SK-N-SH (cell line): Measurements from ENCODE around the gene STX18. TPM values are rescaled to one million over a fixed set of nuclear protein-coding genes. Genes with fewer than 3 reads are reported as not detected.

Experiments
- CTCF ChIA-PET: fragments of 300-600, 350-600 bp; formaldehyde crosslinking; extraction: SDS; loops from one replicate; lab custom pipeline; 2021; lab: Yijun Ruan, JAX
- POLR2A ChIA-PET: fragments of 350-600 bp; sonication (Branson Sonifier 250); formaldehyde crosslinking; extraction: SDS; loops from one replicate; lab custom pipeline; 2020; ENCODE audit warnings: antibody characterized with exemption, inconsistent platforms; lab: Yijun Ruan, JAX
- DNase-seq: peaks from one replicate; pipeline ENCODE4 v3.0.0; 2012
- H2AFZ ChIP-seq: fragments of 200-600 bp; sonication (generic); 2 replicates; pipeline ENCODE4 v1.8.1; 2016; ENCODE audit warnings: antibody characterized with exemption, mild to moderate bottlenecking, low read depth
- H3F3A ChIP-seq: fragments of 200-600 bp; sonication (generic); replicated peaks from 2 replicates; pipeline ENCODE3; 2016; ENCODE audit warnings: antibody characterized with exemption, mild to moderate bottlenecking; ENCODE audit not compliant: insufficient read depth
- H3K27ac ChIP-seq, 2 experiments: fragments of 200-500 bp in 1 of 2; fragments of 200-600 bp in 1 of 2; sonication (Bioruptor generic) in 1 of 2; sonication (generic), shearing (Covaris generic) in 1 of 2; 2 replicates each; pipeline versions ENCODE4 v1.5.1 to v1.6.1; 2014 to 2016; ENCODE audit warnings: low read depth in 2 of 2, inconsistent platforms in 1 of 2, low read length in 1 of 2, mild to moderate bottlenecking in 1 of 2, mixed read lengths in 1 of 2
- H3K27me3 ChIP-seq: fragments of 200-600 bp; sonication (generic), shearing (Covaris generic); 2 replicates; pipeline ENCODE4 v1.6.1; 2016; ENCODE audit warnings: mixed run types; ENCODE audit not compliant: insufficient read depth
- H3K36me3 ChIP-seq, 2 experiments: fragments of 200-500 bp in 1 of 2; fragments of 200-600 bp in 1 of 2; sonication (Bioruptor generic) in 1 of 2; sonication (generic) in 1 of 2; replicated peaks in 1 of 2; 2 replicates each; pipeline versions ENCODE3 to v1.5.1; 2014 to 2016; ENCODE audit warnings: low read length in 1 of 2, mild to moderate bottlenecking in 1 of 2; ENCODE audit not compliant: insufficient read depth in 2 of 2, control insufficient read depth in 1 of 2
- H3K4me1 ChIP-seq, 2 experiments: fragments of 200-500 bp in 1 of 2; fragments of 200-600 bp in 1 of 2; sonication (Bioruptor generic) in 1 of 2; sonication (generic), shearing (Covaris generic) in 1 of 2; 2 replicates each; pipeline versions ENCODE4 v1.5.1 to v1.6.1; 2014 to 2016; ENCODE audit warnings: low read depth in 1 of 2, low read length in 1 of 2, mixed run types in 1 of 2; ENCODE audit not compliant: insufficient read depth in 2 of 2, control insufficient read depth in 1 of 2
- H3K4me2 ChIP-seq: fragments of 200-600 bp; sonication (generic), shearing (Covaris generic); 2 replicates; pipeline ENCODE4 v1.6.1; 2017; ENCODE audit warnings: mixed run types
- H3K4me3 ChIP-seq, 2 experiments: fragments of 200-500 bp in 1 of 2; fragments of 200-600 bp in 1 of 2; sonication (Bioruptor generic) in 1 of 2; sonication (generic), shearing (Covaris generic) in 1 of 2; 2 replicates each; pipeline versions ENCODE4 v1.5.1 to v1.8.1; 2014 to 2016; ENCODE audit warnings: low read depth in 2 of 2, inconsistent platforms in 1 of 2, low read length in 1 of 2, mild to moderate bottlenecking in 1 of 2, mixed read lengths in 1 of 2, moderate library complexity in 1 of 2
- H3K79me2 ChIP-seq: fragments of 200-600 bp; sonication (generic); 2 replicates; pipeline ENCODE4 v1.8.1; 2017; ENCODE audit warnings: mild to moderate bottlenecking; ENCODE audit not compliant: insufficient read depth
- H3K9ac ChIP-seq: fragments of 200-600 bp; sonication (generic); 2 replicates; pipeline ENCODE4 v1.6.1; 2017; ENCODE audit warnings: mixed run types
- H3K9me2 ChIP-seq: fragments of 200-600 bp; sonication (generic); 2 replicates; pipeline ENCODE4 v1.6.1; 2017; ENCODE audit warnings: mixed run types
- H3K9me3 ChIP-seq: fragments of 200-600 bp; sonication (generic); 2 replicates; pipeline ENCODE4 v1.6.1; 2017; ENCODE audit warnings: mixed run types, mild to moderate bottlenecking, moderate library complexity
- H4K20me1 ChIP-seq: fragments of 200-600 bp; sonication (generic); 2 replicates; pipeline ENCODE4 v1.6.1; 2017; ENCODE audit warnings: mild to moderate bottlenecking, mixed run types; ENCODE audit not compliant: insufficient read depth
- EP300 ChIP-seq, 2 experiments: IDR thresholded peaks; 2 replicates each; pipeline versions ENCODE4 v1.4.0 to v1.6.1; 2012; ENCODE audit warnings: borderline replicate concordance in 1 of 2, low read depth in 1 of 2, low read length in 1 of 2
- EZH2phosphoT487 ChIP-seq: fragments of 200-600 bp; sonication (generic); IDR thresholded peaks from 2 replicates; pipeline ENCODE4 v1.6.1; 2017; ENCODE audit warnings: low read depth, mixed run types, mild to moderate bottlenecking, antibody characterized with exemption, moderate library complexity, borderline replicate concordance
- FOSL2 ChIP-seq: IDR thresholded peaks from 2 replicates; pipeline ENCODE4 v1.4.0; 2012; ENCODE audit warnings: low read depth, mild to moderate bottlenecking, moderate library complexity, borderline replicate concordance
- GABPA ChIP-seq: IDR thresholded peaks from 2 replicates; pipeline ENCODE4 v1.4.0; 2012; ENCODE audit warnings: low read depth, mild to moderate bottlenecking
- GATA2 ChIP-seq: sonication (generic); formaldehyde crosslinking; IDR thresholded peaks from 2 replicates; pipeline ENCODE4 v1.5.0; 2020; ENCODE audit warnings: mild to moderate bottlenecking, missing genetic modification reagents
- IRF3 ChIP-seq: fragments of 150-350 bp; IDR thresholded peaks from 2 replicates; pipeline ENCODE4 v1.6.1; 2016; ENCODE audit warnings: mild to moderate bottlenecking, low read depth, low read length
- JUND ChIP-seq: IDR thresholded peaks from 2 replicates; pipeline ENCODE4 v1.4.0; 2012
- MAX ChIP-seq: IDR thresholded peaks from 2 replicates; pipeline ENCODE4 v1.4.0; 2012; ENCODE audit warnings: low read depth
- MXI1 ChIP-seq: IDR thresholded peaks from 2 replicates; pipeline ENCODE4 v1.6.1; 2012; ENCODE audit warnings: mild to moderate bottlenecking, low read depth, low read length, improper control_type of control experiment
- NRF1 ChIP-seq: IDR thresholded peaks from 2 replicates; pipeline ENCODE4 v1.6.1; 2012; ENCODE audit warnings: low read depth, mild to moderate bottlenecking, low read length
- PBX3 ChIP-seq: IDR thresholded peaks from 2 replicates; pipeline ENCODE4; 2012
- RAD21 ChIP-seq: IDR thresholded peaks from 2 replicates; pipeline ENCODE4 v1.6.1; 2012; ENCODE audit warnings: mild to moderate bottlenecking, low read length
- RCOR1 ChIP-seq: fragments of 150-350 bp; IDR thresholded peaks from 2 replicates; pipeline ENCODE4 v1.6.1; 2017; ENCODE audit warnings: antibody characterized with exemption, low read length
- SMC3 ChIP-seq: IDR thresholded peaks from 2 replicates; pipeline ENCODE4 v1.6.1; 2012; ENCODE audit warnings: low read depth, low read length, improper control_type of control experiment
- TAF1 ChIP-seq: IDR thresholded peaks from 2 replicates; pipeline ENCODE4 v1.6.1; 2012; ENCODE audit warnings: low read depth, mild to moderate bottlenecking, low read length, moderate library complexity, borderline replicate concordance
- TCF12 ChIP-seq: IDR thresholded peaks from 2 replicates; pipeline ENCODE4 v1.4.0; 2012
- TEAD4 ChIP-seq: IDR thresholded peaks from 2 replicates; pipeline ENCODE4 v1.4.0; 2012; ENCODE audit warnings: mild to moderate bottlenecking, borderline replicate concordance; ENCODE audit not compliant: insufficient read depth
- USF1 ChIP-seq: IDR thresholded peaks from 2 replicates; pipeline ENCODE4 v1.4.0; 2012; ENCODE audit warnings: low read depth, borderline replicate concordance
- USF2 ChIP-seq: fragments of 150-350 bp; IDR thresholded peaks from 2 replicates; pipeline ENCODE4 v1.6.1; 2017; ENCODE audit warnings: antibody characterized with exemption, low read length, low read depth, borderline replicate concordance
- WGBS: methylation state at CpG from one replicate; pipeline ENCODE4 v1.1.6; 2017; ENCODE audit warnings: low lambda C conversion rate; 5-methylcytosine and 5-hydroxymethylcytosine counted together
- polyA plus RNA-seq, 3 experiments: library from polyadenylated mRNA; depleted of rRNA; stranded (reverse); fragments of >200 nt; gene quantifications; 2 replicates each; pipeline ENCODE4 v1.2.3, GENCODE V29; 2012
- TF ChIP-seq, protein P1 (sequence below): fragments of 200-600 bp; sonication (generic); IDR thresholded peaks from 2 replicates; pipeline ENCODE4 v1.6.1; 2017; ENCODE audit warnings: antibody characterized with exemption, mild to moderate bottlenecking, moderate library complexity

STX18 gene
- polyA plus RNA-seq, 1 of the 3 experiments (the other 2 are of a cell fraction), result 17.3 TPM

GRCh38 chr4:4417886-4418285 is 124.0 kb downstream of the STX18 start:
- H3K79me2 ChIP-seq, result no peaks in the 10 kb centered on the region
- H2AFZ ChIP-seq, result no peak overlapping the region
- no peak for TF ChIP-seq RCOR1
- TF ChIP-seq USF2, result no peak
- no peak for TF ChIP-seq RAD21
- TF ChIP-seq, protein P1, sequence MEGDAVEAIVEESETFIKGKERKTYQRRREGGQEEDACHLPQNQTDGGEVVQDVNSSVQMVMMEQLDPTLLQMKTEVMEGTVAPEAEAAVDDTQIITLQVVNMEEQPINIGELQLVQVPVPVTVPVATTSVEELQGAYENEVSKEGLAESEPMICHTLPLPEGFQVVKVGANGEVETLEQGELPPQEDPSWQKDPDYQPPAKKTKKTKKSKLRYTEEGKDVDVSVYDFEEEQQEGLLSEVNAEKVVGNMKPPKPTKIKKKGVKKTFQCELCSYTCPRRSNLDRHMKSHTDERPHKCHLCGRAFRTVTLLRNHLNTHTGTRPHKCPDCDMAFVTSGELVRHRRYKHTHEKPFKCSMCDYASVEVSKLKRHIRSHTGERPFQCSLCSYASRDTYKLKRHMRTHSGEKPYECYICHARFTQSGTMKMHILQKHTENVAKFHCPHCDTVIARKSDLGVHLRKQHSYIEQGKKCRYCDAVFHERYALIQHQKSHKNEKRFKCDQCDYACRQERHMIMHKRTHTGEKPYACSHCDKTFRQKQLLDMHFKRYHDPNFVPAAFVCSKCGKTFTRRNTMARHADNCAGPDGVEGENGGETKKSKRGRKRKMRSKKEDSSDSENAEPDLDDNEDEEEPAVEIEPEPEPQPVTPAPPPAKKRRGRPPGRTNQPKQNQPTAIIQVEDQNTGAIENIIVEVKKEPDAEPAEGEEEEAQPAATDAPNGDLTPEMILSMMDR, result no peak
- TF ChIP-seq GABPA, result no peak
- no peak for TF ChIP-seq TCF12
- no peak for TF ChIP-seq FOSL2
- TF ChIP-seq TEAD4, result no peak
- TF ChIP-seq IRF3, result no peak
- TF ChIP-seq MAX, result no peak
- TF ChIP-seq JUND, result no peak
- TF ChIP-seq EZH2phosphoT487, result no peak
- no peak for TF ChIP-seq NRF1
- TF ChIP-seq EP300 (IDR thresholded peaks at IDR 0.05; ENCODE audit: borderline replicate concordance in 1 of 2, low read depth in 1 of 2, low read length in 1 of 2), result no peak
- TF ChIP-seq, all 33 proteins: peak for 0
- Histone ChIP-seq H3K9ac (no peak overlapping the region), H3K4me1 (no peaks in the 10 kb centered on the region; a peak in 1 of 4 replicates), H3K36me3 (peaks cover 4 to 41% of the 10 kb centered on the region in 2 experiments), H3K9me2 (no peaks in the 10 kb centered on the region), H3K4me3 (no peak overlapping the region), H3K9me3 (no peaks in the 10 kb centered on the region), H3K27ac (no peak overlapping the region), H3F3A (no peaks in the 10 kb centered on the region), H4K20me1 (no peaks in the 10 kb centered on the region), H3K27me3 (no peaks in the 10 kb centered on the region), H3K4me2 (no peak overlapping the region)
- ChIA-PET CTCF (interaction anchor here (2.9 to 3.0 kb wide), 2 partner anchors 12 to 32 kb away, joined by 13 to 22 read pairs; partner anchors contain the start of gene NSG1), POLR2A (interaction anchor here (0.6 to 1.7 kb wide), 2 partner anchors 11 to 1085 kb away, joined by 3 to 6 read pairs; no protein-coding TSS in a partner anchor)
- WGBS, result 92% methylated on average over 6 of the region's 7 CpGs
- DNase-seq, result no peak

GRCh38 chr4:4416981-4417380 is 124.9 kb downstream of the STX18 start:
- 95% methylated on average over 11 of the region's 11 CpGs for WGBS
- H3K4me2 ChIP-seq, result no peak overlapping the region
- no peak overlapping the region for H3K4me3 ChIP-seq
- H3K9ac ChIP-seq, result no peak overlapping the region
- H3K27me3 ChIP-seq, result no peaks in the 10 kb centered on the region
- no peaks in the 10 kb centered on the region for H3F3A ChIP-seq
- no peaks in the 10 kb centered on the region for H3K9me3 ChIP-seq
- ChIA-PET POLR2A (interaction anchor here (1.7 kb wide), 1 partner anchor 10 kb away, joined by 6 read pairs; no protein-coding TSS in a partner anchor), CTCF (interaction anchor here (1.1 to 3.0 kb wide), 5 partner anchors 13 to 46 kb away, joined by 3 to 22 read pairs (median 3); partner anchors contain the start of gene NSG1)
- no peak for DNase-seq
- no peaks in the 10 kb centered on the region for H3K9me2 ChIP-seq
- no peak overlapping the region for H3K27ac ChIP-seq
- no peak overlapping the region for H2AFZ ChIP-seq
- H3K79me2 ChIP-seq, result no peaks in the 10 kb centered on the region
- no peaks in the 10 kb centered on the region for H4K20me1 ChIP-seq
- peaks cover 4 to 40% of the 10 kb centered on the region in 2 experiments for H3K36me3 ChIP-seq
- H3K4me1 ChIP-seq, result no peaks in the 10 kb centered on the region; a peak in 1 of 4 replicates
- TF ChIP-seq TAF1 (no peak), GATA2 (CRISPR knock-in tag) (no peak), EZH2phosphoT487 (no peak), PBX3 (no peak), TEAD4 (no peak), SMC3 (no peak), MXI1 (no peak), USF1 (no peak)
- TF ChIP-seq, protein P1, result no peak
